Measurements from ENCODE around the gene RAB35. TPM values are rescaled to one million over a fixed set of nuclear protein-coding genes. Genes with fewer than 3 reads are reported as not detected.
A peak's percentile ranks its signal among the peaks of the same experiment; 100 is the strongest.

RAB35 gene
- total and polyA plus RNA-seq, 9 of the 15 experiments (the other 6 are each of a cell fraction or from before 2014, with no cell fraction given): 0.65 to 76.3 (median 38.9) TPM

- BruUV-seq (replicated peaks): no TSS peak
- CTCF ChIA-PET (ENCODE audit: low intra/inter-chr PET ratio): no interaction called here
- peaks cover 37% of the 10 kb centered on the region for H3K79me2 ChIP-seq (ENCODE audit: control insufficient read depth, insufficient read depth, low read length)
Measured at GRCh38 chr12:120100630-120101029, 15.9 kb downstream of the RAB35 start.

More at GRCh38 chr12:120100630-120101029, 15.9 kb downstream of the RAB35 start:
- TF ChIP-seq ZNF445 (CRISPR knock-in tag; IDR thresholded peaks at IDR 0.05; ENCODE audit: low read depth): no peak
- TF ChIP-seq, protein P1, sequence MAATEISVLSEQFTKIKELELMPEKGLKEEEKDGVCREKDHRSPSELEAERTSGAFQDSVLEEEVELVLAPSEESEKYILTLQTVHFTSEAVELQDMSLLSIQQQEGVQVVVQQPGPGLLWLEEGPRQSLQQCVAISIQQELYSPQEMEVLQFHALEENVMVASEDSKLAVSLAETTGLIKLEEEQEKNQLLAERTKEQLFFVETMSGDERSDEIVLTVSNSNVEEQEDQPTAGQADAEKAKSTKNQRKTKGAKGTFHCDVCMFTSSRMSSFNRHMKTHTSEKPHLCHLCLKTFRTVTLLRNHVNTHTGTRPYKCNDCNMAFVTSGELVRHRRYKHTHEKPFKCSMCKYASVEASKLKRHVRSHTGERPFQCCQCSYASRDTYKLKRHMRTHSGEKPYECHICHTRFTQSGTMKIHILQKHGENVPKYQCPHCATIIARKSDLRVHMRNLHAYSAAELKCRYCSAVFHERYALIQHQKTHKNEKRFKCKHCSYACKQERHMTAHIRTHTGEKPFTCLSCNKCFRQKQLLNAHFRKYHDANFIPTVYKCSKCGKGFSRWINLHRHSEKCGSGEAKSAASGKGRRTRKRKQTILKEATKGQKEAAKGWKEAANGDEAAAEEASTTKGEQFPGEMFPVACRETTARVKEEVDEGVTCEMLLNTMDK (IDR thresholded peaks at IDR 0.05; ENCODE audit: borderline replicate concordance, insufficient read depth, low read depth, low read length, poor library complexity, severe bottlenecking): no peak
- TF ChIP-seq BRF1 (IDR thresholded peaks at IDR 0.05; ENCODE audit: borderline replicate concordance, extremely low read depth, insufficient read length): no peak
- TF ChIP-seq SMARCE1 (IDR thresholded peaks at IDR 0.05): no peak
- TF ChIP-seq ELF2 (CRISPR knock-in tag; IDR thresholded peaks at IDR 0.05): no peak
- TF ChIP-seq ZNF140 (CRISPR knock-in tag; IDR thresholded peaks at IDR 0.05): no peak
- 0 out of 2 replicates have a peak, but pooled peaks have one; percentile 14 for TF ChIP-seq NFIC (IDR thresholded peaks at IDR 0.05)
- in situ Hi-C loops (cut with MboI): no loop called here
- Histone ChIP-seq H3K4me1 (replicated peaks in 1 of 2; ENCODE audit: control insufficient read depth in 2 of 2, insufficient read depth in 2 of 2, low read length in 2 of 2) (peaks cover 0 to 35% of the 10 kb centered on the region in 2 experiments; a peak in 2 of 5 replicates), H2AFZ (ENCODE audit: low read depth, low read length) (no peak overlapping the region), H3K9me1 (ENCODE audit: control insufficient read depth, insufficient read depth, low read length) (no peaks in the 10 kb centered on the region), H4K20me1 (replicated peaks; ENCODE audit: control insufficient read depth, insufficient read depth, low read length) (peaks cover 18% of the 10 kb centered on the region), H3K27me3 (ENCODE audit: control insufficient read depth in 2 of 2, insufficient read depth in 2 of 2, low read length in 2 of 2) (no peaks in the 10 kb centered on the region), H3K9me3 (replicated peaks; ENCODE audit: control insufficient read depth, insufficient read depth, low read depth, low read length) (no peaks in the 10 kb centered on the region), H3K4me3 (no peak overlapping the region), H3K9ac (ENCODE audit: insufficient read depth in 1 of 2, low read depth in 2 of 2, low read length in 2 of 2) (0 out of 4 replicates have a peak overlapping the region, but pooled peaks of 1 of the 2 experiments have one; percentile 4), H3K4me2 (ENCODE audit: insufficient read depth, low read length) (no peak overlapping the region), H3K36me3 (ENCODE audit: control insufficient read depth, insufficient read depth, low read length) (peaks cover 92% of the 10 kb centered on the region; the same call in 2 of the 3 replicates), H3K27ac (ENCODE audit: extremely low read depth, low read depth, low read length) (no peak overlapping the region)
- ATAC-seq (no peak), DNase-seq (ENCODE audit: extremely low read depth in 1 of 4, low spot score in 3 of 4) (no peak), FAIRE-seq (no peak)
- 92% methylated on average over 14 of the region's 21 CpGs for WGBS (ENCODE audit: insufficient coverage, low coverage, missing lambda C conversion rate)
- POLR2A ChIA-PET: interaction anchor here (0.8 to 1.6 kb wide), 4 partner anchors 9 to 163 kb away, joined by 3 to 7 read pairs (median 3); no protein-coding TSS in a partner anchor
- intact Hi-C loops (cut with micrococcal nuclease): no loop called here
